Activated naive CD8-positive, alpha-beta T cell treated with anti-CD3 and anti-CD28 coated beads, Interleukin-2, amount 10 ng/mL, durations not matched to agents 7 days and 5 days (primary cell): ENCODE measurements around the gene LIN7B. TPM values are rescaled to one million over a fixed set of nuclear protein-coding genes. Genes with fewer than 3 reads are reported as not detected.

Experiments
- ATAC-seq: fragments of 150-1000 bp; cut with Tn5 transposase; one replicate; pipeline ENCODE4 v1.10.0; 2021; ENCODE audit warnings: low read depth, moderate library complexity
- POLR2A ChIA-PET: fragments of 350-600 bp; sonication (Branson Sonifier 250); formaldehyde crosslinking; loops from one replicate; lab custom pipeline; 2021; ENCODE audit warnings: antibody characterized with exemption; lab: Charles Lee
- DNase-seq: peaks from one replicate; pipeline ENCODE4 v3.0.0; 2021
- H3K27ac Mint-ChIP-seq: one replicate; pipeline ENCODE4 v1.8.0; 2022; ENCODE audit warnings: mild to moderate bottlenecking, mixed read lengths
- H3K27me3 Mint-ChIP-seq: one replicate; pipeline ENCODE4 v1.8.0; 2022; ENCODE audit warnings: mild to moderate bottlenecking, moderate library complexity, mixed read lengths
- H3K36me3 Mint-ChIP-seq: one replicate; pipeline ENCODE4 v1.8.0; 2021; ENCODE audit warnings: mild to moderate bottlenecking, mixed read lengths
- H3K4me1 Mint-ChIP-seq: one replicate; pipeline ENCODE4 v1.8.0; 2021; ENCODE audit warnings: mixed read lengths
- H3K4me3 Mint-ChIP-seq: one replicate; pipeline ENCODE4 v1.8.0; 2022; ENCODE audit warnings: mild to moderate bottlenecking, moderate library complexity, mixed read lengths
- H3K9me3 Mint-ChIP-seq: one replicate; pipeline ENCODE4 v1.8.0; 2021; ENCODE audit warnings: mixed read lengths
- total RNA-seq, 2 experiments: library from RNA; stranded (reverse); gene quantifications; one replicate each; pipeline ENCODE4 v1.2.3, GENCODE V29; 2021

Gene LIN7B
- total RNA-seq, 2 experiments from 2014 or later = 8.9 to 10.1 TPM

GRCh38 chr19:49103331-49104085 lies 10.7 kb upstream of the LIN7B start:
- H3K36me3 Mint-ChIP-seq = peaks cover 23% of the 10 kb centered on the region
- no peak overlapping the region for H3K27ac Mint-ChIP-seq
- no peaks in the 10 kb centered on the region for H3K27me3 Mint-ChIP-seq
- POLR2A ChIA-PET = no interaction called here
- no peaks in the 10 kb centered on the region for H3K9me3 Mint-ChIP-seq
- DNase-seq (no peak), ATAC-seq (no peak)
- H3K4me3 Mint-ChIP-seq = no peak overlapping the region
- peaks cover 7% of the 10 kb centered on the region for H3K4me1 Mint-ChIP-seq

- DNase-seq (no peak), ATAC-seq (no peak)
- Mint-ChIP-seq H3K9me3 (no peaks in the 10 kb centered on the region), H3K27ac (no peak overlapping the region), H3K4me1 (peaks cover 7% of the 10 kb centered on the region), H3K27me3 (no peaks in the 10 kb centered on the region), H3K36me3 (peaks cover 26% of the 10 kb centered on the region), H3K4me3 (no peak overlapping the region)
- POLR2A ChIA-PET = no interaction called here
Measured at GRCh38 chr19:49104229-49104864, 9.8 kb upstream of the LIN7B start.

DNA sequence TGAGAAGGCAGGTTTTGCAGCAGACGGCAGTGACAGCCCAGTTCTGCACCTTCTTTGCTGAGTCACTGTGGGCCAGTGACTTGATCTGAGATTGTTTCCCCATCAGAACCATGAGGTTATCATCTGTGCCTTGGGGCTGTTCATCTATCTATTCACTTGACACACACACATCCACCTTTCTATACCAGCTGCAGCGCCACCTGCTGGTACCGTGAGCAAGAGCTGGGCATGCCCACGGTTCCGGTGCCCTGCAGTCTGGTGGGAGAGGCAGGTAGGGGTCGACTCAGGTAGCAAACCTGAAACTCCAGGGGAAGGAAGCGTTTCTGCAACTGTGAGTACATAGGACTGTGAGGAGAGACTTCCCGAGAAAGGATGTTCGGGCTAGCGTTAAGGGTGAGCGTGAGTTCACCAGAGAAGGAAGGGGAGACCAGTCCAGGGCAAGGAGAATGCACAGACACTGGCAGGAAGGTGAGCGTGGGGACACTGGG lies 7.5 kb upstream of the LIN7B start:
- H3K4me1 Mint-ChIP-seq = peaks cover 7% of the 10 kb centered on the region
- H3K4me3 Mint-ChIP-seq = no peak overlapping the region
- DNase-seq (peak; percentile 72), ATAC-seq (peak; percentile 70)
- H3K9me3 Mint-ChIP-seq = no peaks in the 10 kb centered on the region
- peaks cover 21% of the 10 kb centered on the region for H3K36me3 Mint-ChIP-seq
- H3K27me3 Mint-ChIP-seq = no peaks in the 10 kb centered on the region
- H3K27ac Mint-ChIP-seq = no peak overlapping the region
- POLR2A ChIA-PET = interaction anchor here (0.7 to 1.3 kb wide), 2 partner anchors 9 to 21 kb away, joined by 3 read pairs; no protein-coding TSS in a partner anchor

DNA sequence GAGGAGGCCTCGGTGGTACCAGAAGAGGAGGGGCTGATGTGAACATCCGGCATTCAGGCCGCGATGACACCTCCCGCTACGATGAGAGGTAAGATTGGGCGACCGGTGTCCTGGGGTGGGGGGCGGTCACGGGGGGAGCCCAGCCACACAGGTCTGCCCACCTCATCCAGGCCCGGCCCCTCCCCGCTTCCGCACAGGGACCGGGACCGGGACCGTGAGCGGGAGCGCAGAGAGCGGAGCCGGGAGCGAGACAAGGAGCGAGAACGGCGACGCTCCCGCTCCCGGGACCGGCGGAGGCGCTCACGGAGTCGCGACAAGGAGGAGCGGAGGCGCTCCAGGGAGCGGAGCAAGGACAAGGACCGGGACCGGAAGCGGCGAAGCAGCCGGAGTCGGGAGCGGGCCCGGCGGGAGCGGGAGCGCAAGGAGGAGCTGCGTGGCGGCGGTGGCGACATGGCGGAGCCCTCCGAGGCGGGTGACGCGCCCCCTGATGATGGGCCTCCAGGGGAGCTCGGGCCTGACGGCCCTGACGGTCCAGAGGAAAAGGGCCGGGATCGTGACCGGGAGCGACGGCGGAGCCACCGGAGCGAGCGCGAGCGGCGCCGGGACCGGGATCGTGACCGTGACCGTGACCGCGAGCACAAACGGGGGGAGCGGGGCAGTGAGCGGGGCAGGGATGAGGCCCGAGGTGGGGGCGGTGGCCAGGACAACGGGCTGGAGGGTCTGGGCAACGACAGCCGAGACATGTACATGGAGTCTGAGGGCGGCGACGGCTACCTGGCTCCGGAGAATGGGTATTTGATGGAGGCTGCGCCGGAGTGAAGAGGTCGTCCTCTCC lies 6.3 kb upstream of the LIN7B start:
- H3K4me3 Mint-ChIP-seq = no peak overlapping the region
- H3K36me3 Mint-ChIP-seq = peaks cover 21% of the 10 kb centered on the region
- no peaks in the 10 kb centered on the region for H3K9me3 Mint-ChIP-seq
- POLR2A ChIA-PET = no interaction called here
- DNase-seq = no peak
- peaks cover 7% of the 10 kb centered on the region for H3K4me1 Mint-ChIP-seq
- no peak overlapping the region for H3K27ac Mint-ChIP-seq
- H3K27me3 Mint-ChIP-seq = no peaks in the 10 kb centered on the region
- no peak for ATAC-seq

GRCh38 chr19:49109051-49109450 lies 5.1 kb upstream of the LIN7B start:
- POLR2A ChIA-PET = no interaction called here
- no peak for ATAC-seq

GRCh38 chr19:49109569-49110233 lies 4.5 kb upstream of the LIN7B start:
- peaks cover 13% of the 10 kb centered on the region for H3K4me1 Mint-ChIP-seq
- H3K9me3 Mint-ChIP-seq = no peaks in the 10 kb centered on the region
- H3K4me3 Mint-ChIP-seq = no peak overlapping the region
- DNase-seq = no peak
- peaks cover 21% of the 10 kb centered on the region for H3K36me3 Mint-ChIP-seq
- H3K27ac Mint-ChIP-seq = no peak overlapping the region
- no peaks in the 10 kb centered on the region for H3K27me3 Mint-ChIP-seq
- ATAC-seq = no peak
- POLR2A ChIA-PET = no interaction called here

More at GRCh38 chr19:49109051-49109450, 5.1 kb upstream of the LIN7B start:
- DNase-seq = no peak
- Mint-ChIP-seq H3K9me3 (no peaks in the 10 kb centered on the region), H3K4me1 (peaks cover 14% of the 10 kb centered on the region), H3K27me3 (no peaks in the 10 kb centered on the region), H3K4me3 (no peak overlapping the region), H3K36me3 (peaks cover 21% of the 10 kb centered on the region), H3K27ac (no peak overlapping the region)

DNA sequence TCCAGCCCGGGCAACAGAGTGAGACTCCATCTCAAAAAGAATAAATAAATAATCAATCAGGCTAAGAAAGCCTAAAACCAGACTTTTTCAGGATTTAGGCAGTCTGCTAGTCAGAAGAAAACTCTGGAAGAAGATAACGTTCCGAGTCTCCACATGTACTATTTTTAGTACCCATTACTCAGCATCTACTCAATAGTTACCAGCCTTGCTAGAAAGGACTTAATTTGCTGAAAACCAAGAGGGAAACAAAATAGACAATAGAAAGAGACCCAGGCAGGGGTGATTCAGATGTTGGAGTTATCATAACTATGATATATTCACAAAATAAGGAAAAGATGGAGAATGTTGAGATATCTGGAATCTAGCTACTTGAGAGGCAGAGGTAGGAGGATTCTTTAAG lies 3.6 kb upstream of the LIN7B start:
- Mint-ChIP-seq H3K36me3 (peaks cover 18% of the 10 kb centered on the region), H3K9me3 (no peaks in the 10 kb centered on the region), H3K4me1 (peaks cover 12% of the 10 kb centered on the region), H3K27ac (no peak overlapping the region), H3K27me3 (no peaks in the 10 kb centered on the region), H3K4me3 (no peak overlapping the region)
- POLR2A ChIA-PET = interaction anchor here (1.1 kb wide), 1 partner anchor 23 kb away, joined by 4 read pairs; no protein-coding TSS in a partner anchor
- DNase-seq (no peak), ATAC-seq (no peak)

GRCh38 chr19:49111218-49111998 lies 2.8 kb upstream of the LIN7B start:
- no peak for ATAC-seq
- POLR2A ChIA-PET = interaction anchor here (1.1 kb wide), 1 partner anchor 23 kb away, joined by 4 read pairs; no protein-coding TSS in a partner anchor
- no peaks in the 10 kb centered on the region for H3K27me3 Mint-ChIP-seq
- no peak overlapping the region for H3K4me3 Mint-ChIP-seq
- no peak for DNase-seq
- H3K4me1 Mint-ChIP-seq = peaks cover 12% of the 10 kb centered on the region
- no peaks in the 10 kb centered on the region for H3K9me3 Mint-ChIP-seq
- no peak overlapping the region for H3K27ac Mint-ChIP-seq
- H3K36me3 Mint-ChIP-seq = peaks cover 16% of the 10 kb centered on the region

GRCh38 chr19:49114630-49115363 lies 627 bp downstream of the LIN7B start:
- POLR2A ChIA-PET = interaction anchor here (1.0 to 2.3 kb wide), 4 partner anchors 13 to 30 kb away, joined by 3 to 11 read pairs (median 6); no protein-coding TSS in a partner anchor
- peaks cover 4% of the 10 kb centered on the region for H3K36me3 Mint-ChIP-seq
- H3K27ac Mint-ChIP-seq = no peak overlapping the region
- H3K9me3 Mint-ChIP-seq = no peaks in the 10 kb centered on the region
- H3K27me3 Mint-ChIP-seq = peaks cover 2% of the 10 kb centered on the region
- H3K4me3 Mint-ChIP-seq = peak overlapping the region; percentile 82
- DNase-seq (peak; percentile 63), ATAC-seq (no peak)
- peaks cover 15% of the 10 kb centered on the region for H3K4me1 Mint-ChIP-seq

- POLR2A ChIA-PET = interaction anchor here (1.2 kb wide), 1 partner anchor 11 kb away, joined by 3 read pairs; no protein-coding TSS in a partner anchor
- Mint-ChIP-seq H3K4me3 (no peak overlapping the region), H3K36me3 (peaks cover 4% of the 10 kb centered on the region), H3K9me3 (no peaks in the 10 kb centered on the region), H3K27me3 (peaks cover 14% of the 10 kb centered on the region), H3K27ac (no peak overlapping the region), H3K4me1 (peaks cover 21% of the 10 kb centered on the region)
- ATAC-seq = no peak
- no peak for DNase-seq
Measured at GRCh38 chr19:49116544-49116943, 2.4 kb downstream of the LIN7B start.

GRCh38 chr19:49117677-49118564 lies 3.8 kb downstream of the LIN7B start:
- POLR2A ChIA-PET = interaction anchor here (1.0 to 1.2 kb wide), 2 partner anchors 9 to 12 kb away, joined by 3 to 4 read pairs; no protein-coding TSS in a partner anchor
- Mint-ChIP-seq H3K36me3 (peaks cover 4% of the 10 kb centered on the region), H3K4me1 (peaks cover 21% of the 10 kb centered on the region), H3K4me3 (peak overlapping the region; percentile 86), H3K27ac (peak overlapping the region; percentile 87), H3K9me3 (no peaks in the 10 kb centered on the region), H3K27me3 (peaks cover 18% of the 10 kb centered on the region)
- no peak for ATAC-seq
- no peak for DNase-seq
